HEK293T (cell line): ENCODE data around the gene MACROH2A1.

Source experiments
- BHLHE40 ChIP-seq: fragments of 450-650 bp; IDR thresholded peaks from 2 replicates; pipeline ENCODE4 v1.6.1; 2016; ENCODE audit warnings: mild to moderate bottlenecking, moderate library complexity, borderline replicate concordance
- L3MBTL2 ChIP-seq: fragments of 450-650 bp; conservative IDR thresholded peaks from 2 replicates; pipeline ENCODE4 v1.6.1; 2016; ENCODE audit warnings: mild to moderate bottlenecking
- SUZ12 ChIP-seq: fragments of 450-650 bp; IDR thresholded peaks from 2 replicates; pipeline ENCODE4 v1.6.1; 2016; ENCODE audit warnings: mild to moderate bottlenecking
- TARDBP ChIP-seq: fragments of 450-650 bp; IDR thresholded peaks from 2 replicates; pipeline ENCODE4 v1.6.1; 2016

DNA sequence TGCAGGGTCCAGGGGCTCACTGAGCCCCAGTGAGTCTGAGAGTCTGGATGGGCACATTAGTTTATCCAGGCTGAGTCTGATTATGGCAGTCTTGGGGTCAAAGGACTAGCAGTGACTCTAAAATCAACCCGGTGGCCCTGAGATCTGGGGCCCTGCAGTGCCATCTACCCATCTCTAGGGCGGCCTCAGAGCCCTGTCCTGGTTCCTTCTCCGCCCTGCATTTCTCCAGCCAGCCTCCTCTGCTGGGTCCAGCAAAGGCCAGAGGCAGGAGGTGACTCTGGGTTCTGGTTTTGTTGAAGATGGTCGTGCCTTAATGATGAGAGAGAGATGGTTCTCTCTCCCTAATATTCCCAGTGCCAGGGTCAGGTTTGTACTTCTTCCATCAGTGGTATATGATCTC lies 33.1 kb upstream of the MACROH2A1 start:
- TF ChIP-seq L3MBTL2 (no peak), BHLHE40 (no peak), SUZ12 (no peak), TARDBP (no peak)
